Fibroblast of the aortic adventitia (primary cell): Measurements from ENCODE around the gene NOC2L. TPM values are rescaled to one million over a fixed set of nuclear protein-coding genes. Genes with fewer than 3 reads are reported as not detected.
A peak's percentile ranks its signal among the peaks of the same experiment; 100 is the strongest.
"Not testable (repeated sequence)": the region's sequence is repeated elsewhere in the genome, so short reads cannot be mapped to it uniquely, and the experiment has no call there.

Source experiments
- DNase-seq: peaks from one replicate; pipeline ENCODE4 v3.0.0-alpha.2; 2010; ENCODE audit warnings: low read depth
- H3K4me3 ChIP-seq: 2 replicates; pipeline ENCODE4 v1.5.1; 2011; ENCODE audit warnings: low read depth, mild to moderate bottlenecking, control low read depth, low read length, moderate library complexity
- total RNA-seq: library from RNA; depleted of rRNA; stranded (reverse); fragments of >200 nt; gene quantifications from 2 replicates; pipeline ENCODE4 v1.2.3, GENCODE V29; 2012; ENCODE audit warnings: low replicate concordance
- TF ChIP-seq, protein P1 (sequence below): IDR thresholded peaks from 2 replicates; pipeline ENCODE4 v1.5.1; 2011; ENCODE audit warnings: mild to moderate bottlenecking, low read length, control low read depth, inconsistent platforms; ENCODE audit not compliant: insufficient read depth

The NOC2L gene
- total RNA-seq, 1 donor = 54.1 TPM

DNA sequence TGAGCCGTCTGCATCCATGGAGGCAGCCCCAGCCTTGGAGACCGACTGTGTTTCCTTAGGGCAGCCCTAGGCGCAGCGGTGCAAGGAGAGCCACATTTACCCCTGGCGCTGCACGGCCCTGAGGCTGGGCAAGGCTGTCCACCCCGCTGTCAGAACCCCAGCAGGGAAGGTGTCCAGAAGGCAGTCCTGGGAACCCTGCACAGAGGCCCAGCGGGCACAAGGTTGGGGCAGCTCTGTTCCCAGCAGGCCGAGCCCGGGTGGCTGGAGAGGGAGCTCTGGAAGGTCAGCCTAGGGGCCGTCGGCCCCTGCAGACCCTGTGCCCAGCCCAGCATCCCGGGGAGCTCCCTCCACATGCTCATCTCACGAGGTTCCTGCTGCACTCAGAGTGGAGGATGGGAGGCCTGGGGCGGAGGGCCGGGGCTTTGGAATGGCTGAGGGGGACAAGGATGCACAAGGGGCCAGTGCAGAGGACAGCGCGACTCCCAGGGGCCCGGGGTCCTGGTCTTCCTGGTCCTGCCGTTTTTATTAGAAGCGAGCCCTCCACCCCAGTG is 55.3 kb downstream of the NOC2L start:
- H3K4me3 ChIP-seq = peak overlapping the region; percentile 28
- DNase-seq = no peak
- TF ChIP-seq, protein P1, sequence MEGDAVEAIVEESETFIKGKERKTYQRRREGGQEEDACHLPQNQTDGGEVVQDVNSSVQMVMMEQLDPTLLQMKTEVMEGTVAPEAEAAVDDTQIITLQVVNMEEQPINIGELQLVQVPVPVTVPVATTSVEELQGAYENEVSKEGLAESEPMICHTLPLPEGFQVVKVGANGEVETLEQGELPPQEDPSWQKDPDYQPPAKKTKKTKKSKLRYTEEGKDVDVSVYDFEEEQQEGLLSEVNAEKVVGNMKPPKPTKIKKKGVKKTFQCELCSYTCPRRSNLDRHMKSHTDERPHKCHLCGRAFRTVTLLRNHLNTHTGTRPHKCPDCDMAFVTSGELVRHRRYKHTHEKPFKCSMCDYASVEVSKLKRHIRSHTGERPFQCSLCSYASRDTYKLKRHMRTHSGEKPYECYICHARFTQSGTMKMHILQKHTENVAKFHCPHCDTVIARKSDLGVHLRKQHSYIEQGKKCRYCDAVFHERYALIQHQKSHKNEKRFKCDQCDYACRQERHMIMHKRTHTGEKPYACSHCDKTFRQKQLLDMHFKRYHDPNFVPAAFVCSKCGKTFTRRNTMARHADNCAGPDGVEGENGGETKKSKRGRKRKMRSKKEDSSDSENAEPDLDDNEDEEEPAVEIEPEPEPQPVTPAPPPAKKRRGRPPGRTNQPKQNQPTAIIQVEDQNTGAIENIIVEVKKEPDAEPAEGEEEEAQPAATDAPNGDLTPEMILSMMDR = no peak

DNA sequence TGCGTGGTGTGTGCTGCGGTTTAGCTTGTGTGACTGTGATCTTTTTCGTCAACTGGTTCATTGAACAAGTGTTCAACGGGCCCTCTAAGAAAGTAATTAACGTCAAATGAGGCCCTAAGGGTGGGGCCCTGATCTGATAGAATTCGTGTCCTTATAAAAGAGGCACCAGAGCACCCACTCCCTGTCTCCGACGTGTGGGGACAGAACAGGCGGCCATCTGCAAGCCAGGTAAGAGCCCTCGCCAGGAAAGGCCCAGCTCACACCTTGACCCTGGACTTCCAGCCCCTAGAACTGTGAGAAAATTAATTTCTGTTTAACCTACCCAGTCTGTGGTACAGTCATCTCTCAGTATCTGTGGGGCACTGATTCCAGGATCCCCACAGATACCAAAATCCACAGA is 55.8 kb downstream of the NOC2L start:
- TF ChIP-seq, protein P1 = no peak
- H3K4me3 ChIP-seq = no peak overlapping the region
- no peak for DNase-seq

DNA sequence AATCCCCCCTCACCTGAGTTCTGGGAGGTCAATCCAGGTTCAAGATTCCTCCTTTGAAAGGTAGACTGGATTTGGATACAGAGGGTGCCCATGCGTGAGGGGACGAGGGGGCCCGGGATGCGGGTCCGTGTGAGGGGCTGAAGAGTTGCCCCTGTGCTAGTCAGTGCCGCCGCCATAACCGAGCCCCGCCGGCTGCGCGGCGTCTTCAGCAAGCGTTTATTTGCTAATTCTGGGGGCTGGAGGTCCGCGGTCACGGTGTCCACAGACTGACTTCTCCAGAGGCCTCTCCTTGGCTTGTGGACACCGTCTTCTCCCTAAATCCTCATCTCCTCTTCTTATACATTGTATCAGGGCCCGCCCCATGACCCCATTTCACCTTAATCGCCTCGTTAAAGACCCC is 56.3 kb downstream of the NOC2L start:
- no peak for DNase-seq
- TF ChIP-seq, protein P1 = no peak
- no peak overlapping the region for H3K4me3 ChIP-seq

DNA sequence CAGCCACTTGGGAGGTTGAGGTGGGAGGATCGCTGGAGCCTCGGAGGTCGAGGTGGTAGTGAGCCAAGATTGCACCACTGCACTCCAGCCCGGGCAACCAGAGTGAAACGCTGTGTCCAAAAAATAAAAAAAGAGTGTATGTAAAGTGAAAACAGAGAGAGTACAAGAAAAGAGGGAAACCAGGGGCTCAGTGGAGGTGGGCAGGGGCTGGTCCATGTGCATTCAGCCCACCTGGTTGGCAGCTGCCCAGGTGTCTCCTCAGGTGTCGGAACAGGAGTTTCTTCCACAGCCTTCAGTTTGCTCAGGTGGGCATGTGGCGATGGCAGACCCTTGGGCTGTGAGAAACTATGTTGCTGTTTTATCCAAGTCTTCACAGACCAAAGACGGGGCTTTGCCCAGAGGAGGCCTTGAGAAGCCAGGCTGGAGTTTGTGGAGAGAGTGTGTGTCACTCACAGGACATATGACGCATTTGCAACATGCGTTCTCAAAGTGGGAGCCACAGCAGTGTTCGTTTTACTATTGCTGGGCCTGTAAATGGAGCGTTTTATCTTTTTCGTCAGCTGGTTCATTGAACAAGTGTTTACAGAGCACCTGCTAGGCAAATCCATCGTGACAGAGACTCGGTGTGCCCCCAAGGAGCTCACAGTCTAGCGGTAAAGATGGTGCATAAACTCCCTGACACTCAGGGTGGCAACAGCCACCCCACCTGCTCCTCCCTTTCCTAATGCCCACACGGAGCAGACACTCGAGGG is 57.8 kb downstream of the NOC2L start:
- no peak overlapping the region for H3K4me3 ChIP-seq
- TF ChIP-seq, protein P1 = no peak
- DNase-seq = no peak

DNA sequence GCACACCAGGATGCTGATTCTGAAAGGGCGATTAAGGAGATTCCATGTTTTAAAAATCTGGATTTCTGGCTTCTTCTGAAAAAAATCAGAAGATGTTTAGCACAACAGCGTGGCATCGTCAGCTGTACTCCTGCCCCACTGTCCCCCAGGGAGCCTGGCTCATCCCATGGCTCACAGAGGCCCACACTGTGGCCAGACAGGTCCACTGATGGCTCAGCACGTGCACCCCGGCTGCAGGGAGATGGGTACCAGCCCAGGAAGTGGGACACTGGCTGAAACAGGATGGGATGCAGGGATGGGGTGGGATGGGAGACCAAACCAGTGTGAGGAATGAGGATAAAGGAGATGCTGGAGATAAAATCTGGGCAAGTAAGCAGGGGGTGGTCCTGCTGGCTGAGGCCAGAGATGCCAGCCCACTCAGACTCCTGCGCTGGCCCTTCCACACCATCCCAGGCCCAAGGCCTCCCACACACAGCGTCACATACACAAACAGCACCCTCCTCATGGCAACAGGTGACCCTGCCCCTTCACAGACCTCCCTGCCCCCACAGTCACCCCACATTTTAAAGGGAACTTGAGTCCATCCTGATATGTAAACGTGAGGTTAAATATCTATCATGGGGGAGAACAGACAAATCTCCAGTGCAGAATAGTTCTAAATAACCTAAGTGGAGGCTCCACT is 59.3 kb downstream of the NOC2L start:
- DNase-seq = no peak
- TF ChIP-seq, protein P1 = no peak
- no peak overlapping the region for H3K4me3 ChIP-seq

DNA sequence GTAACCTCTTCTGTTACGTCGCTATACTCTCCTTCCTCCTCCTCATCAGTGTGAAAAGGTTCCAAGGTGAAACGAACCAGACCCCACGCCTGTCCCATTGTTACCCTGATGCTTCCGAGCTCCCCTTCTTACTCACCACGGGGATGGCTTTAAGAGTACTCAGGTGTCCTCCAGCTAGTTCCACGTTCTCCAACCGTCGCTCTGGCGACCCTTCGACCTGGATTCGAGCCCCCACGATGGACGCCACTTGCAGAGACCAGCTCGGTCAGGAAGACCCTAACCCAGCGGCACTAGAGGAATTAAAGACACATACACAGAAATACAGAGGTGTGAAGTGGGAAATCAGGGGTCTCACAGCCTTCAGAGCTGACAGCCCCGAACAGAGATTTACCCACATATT is 61.1 kb downstream of the NOC2L start:
- not testable (repeated sequence) for DNase-seq, H3K4me3 ChIP-seq

DNA sequence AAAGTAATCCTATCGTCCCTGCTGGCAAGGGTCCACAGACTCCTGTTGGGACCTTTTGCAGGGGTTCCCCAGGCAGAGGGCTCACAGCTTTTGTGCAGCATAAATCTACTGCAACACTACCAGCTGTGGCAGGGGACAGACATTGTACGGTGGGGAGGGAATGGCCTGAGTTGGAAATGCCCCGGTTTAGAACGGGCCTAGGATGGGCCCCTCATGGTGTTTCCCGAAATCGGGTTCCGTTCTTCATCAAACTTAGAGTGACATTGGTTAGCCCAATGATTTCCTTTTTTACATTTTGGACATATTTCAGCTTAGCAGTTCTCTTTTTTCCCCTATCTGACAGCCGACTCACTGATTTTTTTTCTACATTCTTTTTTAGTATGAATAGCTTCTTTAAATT is 61.8 kb downstream of the NOC2L start:
- DNase-seq = no peak
- H3K4me3 ChIP-seq = no peak overlapping the region
- TF ChIP-seq, protein P1 = no peak
